NCI-H510A treated with DMSO at 0.1 percent for 48 hours (cell line): ENCODE measurements around the gene A2ML1.
A peak's percentile ranks its signal among the peaks of the same experiment; 100 is the strongest.
"Not testable (repeated sequence)": the region's sequence is repeated elsewhere in the genome, so short reads cannot be mapped to it uniquely, and the experiment has no call there.

Source experiments
- DNase-seq: peaks from one replicate; lab custom pipeline; 2025; lab: John Stamatoyannopoulos, UW

Gene A2ML1

DNA sequence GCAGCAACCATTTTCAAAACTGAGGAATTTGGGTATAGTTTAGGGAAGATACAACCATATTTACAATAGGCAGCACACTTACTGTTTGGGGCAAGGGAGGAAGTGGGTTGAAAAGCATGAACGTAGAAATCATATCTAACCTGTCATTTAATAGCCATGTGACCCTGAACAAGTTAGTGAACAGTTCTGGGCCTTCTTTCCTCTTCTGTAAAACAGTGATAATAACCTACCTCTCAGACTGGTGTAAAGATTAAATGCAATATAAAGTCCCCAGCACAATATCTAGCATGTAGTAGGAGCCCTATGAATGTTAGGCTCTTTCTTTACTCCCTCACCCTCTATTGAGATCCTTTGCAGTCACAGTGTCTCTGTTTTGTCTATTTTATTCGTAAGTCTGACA lies 33.5 kb downstream of the A2ML1 start:
- DNase-seq: no peak

DNA sequence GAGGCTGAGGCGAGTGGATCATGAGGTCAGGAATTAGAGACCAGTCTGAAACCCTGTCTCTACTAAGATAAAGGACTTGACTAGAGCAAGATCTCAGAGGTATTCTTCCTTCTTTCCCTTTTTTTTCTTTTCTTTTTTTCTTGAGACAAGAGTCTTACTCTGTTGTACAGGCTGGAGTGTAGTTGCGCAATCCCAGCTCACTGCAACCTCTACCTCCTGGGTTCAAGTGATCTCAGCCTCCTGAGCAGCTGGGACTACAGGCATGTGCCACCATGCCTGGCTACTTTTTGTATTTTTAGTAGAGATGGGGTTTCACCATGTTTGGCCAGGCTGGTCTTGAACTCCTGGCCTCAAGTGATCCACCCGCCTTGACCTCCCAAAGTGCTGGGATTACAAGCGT lies 37.0 kb downstream of the A2ML1 start:
- not testable (repeated sequence) for DNase-seq

DNA sequence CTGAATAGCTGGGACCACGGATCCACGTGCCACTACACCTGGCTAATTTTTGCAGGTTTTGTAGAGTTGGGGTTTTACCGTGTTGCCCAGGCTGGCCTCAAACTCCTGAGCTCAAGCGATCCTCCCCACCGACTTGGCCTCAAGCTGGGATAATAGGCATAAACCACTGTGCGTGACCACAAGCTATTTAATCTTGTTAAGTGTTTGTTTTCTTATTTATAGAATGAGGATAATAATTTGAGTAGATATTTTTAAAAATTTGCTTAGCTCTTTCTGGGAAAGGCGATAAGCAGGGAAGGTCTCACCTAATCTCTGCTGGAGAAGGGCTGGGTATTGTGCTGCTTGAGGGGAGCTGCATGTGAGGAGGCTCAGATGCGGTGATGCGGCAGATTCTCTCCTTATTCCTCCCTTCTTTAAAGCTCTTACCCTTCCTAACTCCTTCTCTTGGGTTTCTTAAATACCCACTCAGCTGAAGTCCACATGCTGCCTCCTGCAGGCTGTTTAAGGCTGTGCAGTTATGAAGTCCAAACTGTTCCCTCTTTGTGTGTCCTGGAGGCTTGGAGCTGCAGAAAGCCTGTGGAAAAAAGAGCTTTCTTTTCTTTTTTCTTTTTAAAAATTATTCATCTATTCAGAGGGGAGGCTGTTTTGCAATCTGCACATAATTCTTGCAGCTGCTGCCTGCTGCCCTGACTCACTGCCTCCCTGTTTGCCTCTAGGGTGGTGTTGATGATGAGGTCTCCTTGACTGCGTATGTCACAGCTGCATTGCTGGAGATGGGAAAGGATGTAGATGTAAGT lies 37.9 kb downstream of the A2ML1 start:
- DNase-seq: peak; percentile 11

DNA sequence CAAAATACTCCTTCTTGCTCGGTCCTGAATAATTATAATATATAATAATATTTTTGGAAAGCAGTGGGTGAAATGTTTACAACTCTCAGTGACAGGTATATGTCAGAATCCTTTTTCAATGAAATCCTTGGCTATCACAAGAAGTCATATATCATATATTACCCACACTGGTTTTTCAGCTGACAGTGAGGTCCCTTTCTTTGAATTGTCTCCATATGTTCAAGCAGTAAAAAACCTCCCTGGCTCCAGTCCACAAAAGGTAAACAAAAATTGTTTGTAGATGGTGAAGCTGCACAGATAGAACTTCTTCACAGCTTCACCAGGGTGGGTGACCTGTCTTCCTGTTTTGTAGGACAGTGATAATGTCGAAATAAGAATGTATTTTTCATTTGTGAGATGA lies 44.0 kb downstream of the A2ML1 start:
- no peak for DNase-seq

DNA sequence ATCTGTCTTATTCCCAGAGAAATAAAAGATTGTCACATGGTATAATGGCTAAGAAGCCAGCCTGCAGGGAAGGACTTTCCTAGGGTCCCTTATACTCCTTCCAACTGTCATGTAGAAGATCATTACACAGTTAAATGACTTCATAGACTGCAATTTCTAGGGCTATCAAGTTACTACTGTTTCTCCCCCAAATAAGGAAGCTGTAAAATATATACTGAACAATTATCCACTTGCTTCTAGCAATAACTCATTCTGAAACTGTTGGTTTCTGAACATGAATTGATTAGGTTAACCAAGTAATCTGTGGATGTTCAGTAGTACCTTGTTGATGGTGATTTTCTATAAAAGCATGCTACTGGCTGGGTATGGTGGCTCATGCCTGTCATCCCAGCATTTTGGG lies 44.6 kb downstream of the A2ML1 start:
- DNase-seq: no peak

DNA sequence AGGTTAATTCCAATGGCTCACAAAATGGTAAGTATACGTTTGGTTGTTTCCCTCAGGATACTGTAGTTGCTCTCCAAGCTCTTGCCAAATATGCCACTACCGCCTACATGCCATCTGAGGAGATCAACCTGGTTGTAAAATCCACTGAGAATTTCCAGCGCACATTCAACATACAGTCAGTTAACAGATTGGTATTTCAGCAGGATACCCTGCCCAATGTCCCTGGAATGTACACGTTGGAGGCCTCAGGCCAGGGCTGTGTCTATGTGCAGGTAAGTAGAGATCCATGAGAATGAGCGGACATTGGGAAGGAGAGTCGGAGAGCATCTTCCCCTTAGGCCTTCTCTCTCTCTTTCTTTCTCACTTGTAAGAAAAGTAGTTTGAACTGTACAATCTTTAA lies 45.4 kb downstream of the A2ML1 start:
- no peak for DNase-seq

DNA sequence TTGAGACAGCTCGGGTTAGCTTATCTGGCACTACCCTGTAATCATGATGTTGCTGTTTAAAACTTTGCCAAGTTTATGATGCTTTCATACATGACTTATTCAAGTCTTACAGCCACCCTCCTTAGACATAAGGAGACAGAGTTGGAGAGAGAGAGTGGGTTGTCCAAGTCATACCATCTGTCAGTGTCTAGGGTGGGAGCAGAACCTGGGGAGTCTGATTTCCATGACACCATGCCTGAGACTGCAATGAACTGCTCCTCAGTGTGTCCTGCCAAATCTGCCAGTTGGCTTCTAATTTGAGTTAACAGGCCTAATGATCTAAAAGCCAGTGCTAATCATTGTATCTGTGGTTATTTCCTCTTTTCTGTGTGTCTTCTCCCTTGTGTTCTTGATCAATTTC lies 48.2 kb downstream of the A2ML1 start:
- no peak for DNase-seq

DNA sequence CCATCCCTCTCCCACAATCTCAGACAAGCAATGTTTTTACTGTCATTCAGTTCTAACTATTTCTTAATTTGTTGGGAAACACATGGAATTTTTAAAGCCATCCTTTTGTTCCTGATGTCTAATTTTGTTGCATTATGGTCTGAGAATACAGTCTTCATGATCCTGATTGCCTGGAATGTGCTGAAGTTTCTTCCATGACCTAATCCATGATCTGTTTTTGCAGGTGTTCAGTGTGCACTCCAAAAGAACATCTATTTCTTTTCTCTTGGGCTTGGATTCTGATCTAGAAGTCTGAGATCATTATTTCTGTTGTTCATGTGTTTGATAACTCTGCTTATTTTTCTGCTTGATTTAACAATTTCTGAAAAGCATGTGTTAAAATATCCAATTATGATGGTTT lies 48.6 kb downstream of the A2ML1 start:
- DNase-seq: no peak

DNA sequence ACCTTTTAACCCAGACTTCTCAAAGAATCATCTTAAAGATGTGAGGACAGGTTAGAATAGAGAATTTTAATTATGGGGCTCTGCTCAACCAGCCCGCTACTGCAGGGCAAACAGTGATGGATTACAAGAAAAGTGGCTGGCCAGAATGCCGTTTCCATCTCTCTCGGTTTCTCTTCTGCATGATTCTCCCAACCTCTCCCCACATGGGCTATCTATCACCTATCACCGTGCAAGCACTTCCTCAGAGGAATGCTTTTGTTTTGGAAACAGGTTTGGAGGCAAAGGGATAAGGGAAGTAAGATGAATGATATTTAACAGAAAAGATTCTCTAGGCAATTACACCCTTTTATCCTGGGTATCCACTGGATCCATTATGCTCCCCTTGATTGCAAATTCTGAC lies 54.5 kb downstream of the A2ML1 start:
- no peak for DNase-seq

DNA sequence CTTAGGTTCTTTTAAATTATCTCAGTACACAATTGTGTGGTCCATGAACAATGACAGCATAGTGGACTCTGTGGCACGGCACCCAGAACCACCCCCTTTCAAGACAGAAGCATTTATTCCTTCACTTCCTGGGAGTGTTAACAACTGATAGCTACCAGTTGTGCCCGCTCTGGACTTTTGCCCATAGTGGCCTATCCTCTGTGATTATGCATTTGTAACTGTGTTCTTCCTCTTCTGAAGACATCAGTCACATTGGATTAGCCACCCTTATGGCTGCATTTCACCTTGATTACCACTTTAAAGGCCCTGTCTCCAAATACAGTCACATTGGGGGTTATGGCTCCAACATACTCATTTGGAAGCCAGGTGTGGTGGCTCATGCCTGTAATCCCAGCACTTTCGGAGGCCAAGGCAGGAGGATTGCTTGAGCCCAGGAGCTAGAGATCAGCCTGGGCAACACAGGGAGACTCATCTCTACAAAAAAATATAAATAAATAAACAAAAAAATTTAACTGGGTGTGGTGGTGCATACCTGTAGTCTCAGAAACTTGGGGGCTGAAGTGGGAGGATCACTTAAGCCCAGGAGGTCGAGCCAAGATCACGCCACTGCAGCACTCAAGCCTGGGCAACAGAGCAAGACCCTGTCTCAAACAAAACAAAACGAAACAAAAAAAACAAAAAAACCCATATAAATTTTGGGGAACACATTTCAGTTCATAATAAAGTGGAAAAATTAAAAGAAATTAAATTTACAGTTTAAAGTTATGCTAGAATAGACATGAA lies 64.3 kb downstream of the A2ML1 start:
- DNase-seq: no peak

DNA sequence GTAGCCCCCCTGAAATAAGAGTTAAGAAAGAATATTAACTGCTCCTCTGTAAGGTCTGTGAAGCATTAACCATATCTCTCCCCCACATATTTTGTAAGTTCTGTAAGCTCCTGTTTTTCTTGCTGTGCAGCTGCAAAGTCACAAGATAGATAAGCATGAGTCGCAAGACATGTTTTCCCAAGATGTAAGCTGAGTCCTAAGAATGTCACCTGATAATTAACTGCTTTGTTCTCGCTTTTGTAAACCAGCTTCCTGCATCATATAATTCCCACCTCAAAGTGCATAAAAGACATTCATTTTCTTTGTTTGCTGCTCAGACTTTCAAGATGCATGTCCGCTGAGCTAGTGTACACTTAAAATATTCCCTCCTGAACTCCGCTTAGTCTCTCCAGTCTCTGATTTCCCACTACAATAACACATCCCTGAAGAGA lies 64.9 kb downstream of the A2ML1 start:
- no peak for DNase-seq

DNA sequence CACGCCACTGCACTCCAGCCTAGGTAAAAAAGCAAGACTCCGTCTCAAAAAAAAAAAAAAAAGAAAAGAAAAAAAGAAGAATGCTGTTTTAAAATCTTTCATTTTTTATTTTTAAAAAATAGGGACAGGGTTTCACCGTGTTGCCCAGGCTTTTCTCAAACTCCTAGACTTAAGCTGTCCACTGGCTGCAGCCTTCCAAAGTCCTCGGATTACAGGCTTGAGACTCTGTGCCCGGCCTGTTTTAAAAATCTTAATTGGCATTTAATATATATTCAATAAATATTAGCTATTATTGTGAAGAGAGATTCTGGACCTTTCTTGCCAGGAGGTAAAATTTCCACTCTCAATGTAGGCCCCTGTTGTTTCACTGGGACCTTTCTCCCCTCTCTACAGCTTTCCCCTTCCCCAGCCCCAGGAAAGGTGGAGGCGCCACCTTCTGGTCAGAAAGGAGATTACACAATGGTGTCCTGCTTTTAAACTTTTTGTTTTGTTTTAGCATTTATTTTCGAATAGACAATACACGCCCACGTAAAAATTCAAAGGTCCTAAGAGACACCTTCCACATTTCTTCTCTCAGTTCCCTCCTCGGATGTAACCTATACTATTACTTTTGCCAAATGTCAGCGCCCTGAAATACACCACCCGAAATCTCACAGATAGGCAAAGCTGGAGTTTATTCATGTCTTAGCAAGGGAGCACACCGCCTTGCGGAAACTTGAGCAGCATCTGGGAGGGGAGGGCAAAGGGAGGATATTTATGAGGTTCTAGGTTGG lies 68.1 kb downstream of the A2ML1 start:
- peak; percentile 59 for DNase-seq

DNA sequence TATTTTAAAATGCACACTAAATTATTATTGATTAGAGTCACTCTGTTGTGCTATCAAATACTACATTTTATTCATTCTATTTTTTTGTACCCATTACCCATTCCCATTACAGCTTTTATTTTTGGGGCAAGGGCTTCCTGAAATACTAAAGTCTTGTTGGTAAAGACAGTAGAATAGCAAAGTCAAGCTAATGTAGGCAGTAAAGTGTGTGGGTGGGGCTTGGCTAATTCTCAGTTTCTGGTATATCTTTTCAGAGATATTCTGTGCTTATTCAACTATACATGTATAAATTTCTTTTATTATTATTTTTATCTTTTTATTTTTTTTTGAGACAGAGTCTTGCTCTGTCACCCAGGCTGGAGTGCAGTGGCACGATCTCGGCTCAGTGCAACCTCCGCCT lies 69.6 kb downstream of the A2ML1 start:
- no peak for DNase-seq

DNA sequence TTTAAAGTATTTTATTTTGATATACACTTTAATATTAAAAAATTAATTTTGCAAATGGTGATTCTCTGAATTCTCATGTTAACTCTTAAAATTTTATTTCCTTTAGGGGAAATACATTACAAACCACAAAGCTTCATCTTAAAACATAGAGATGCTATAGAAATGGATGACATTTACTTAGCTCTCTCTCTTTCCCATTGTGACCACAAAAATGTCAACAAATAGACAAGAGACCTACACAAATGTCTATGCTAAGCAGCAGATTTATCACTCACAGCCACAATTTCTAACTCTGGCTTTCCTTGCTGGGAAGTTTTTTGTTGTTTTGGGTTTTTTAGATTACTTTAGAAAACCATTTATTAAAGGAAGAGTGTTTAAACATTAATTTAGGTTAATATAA lies 72.0 kb downstream of the A2ML1 start:
- DNase-seq: no peak

DNA sequence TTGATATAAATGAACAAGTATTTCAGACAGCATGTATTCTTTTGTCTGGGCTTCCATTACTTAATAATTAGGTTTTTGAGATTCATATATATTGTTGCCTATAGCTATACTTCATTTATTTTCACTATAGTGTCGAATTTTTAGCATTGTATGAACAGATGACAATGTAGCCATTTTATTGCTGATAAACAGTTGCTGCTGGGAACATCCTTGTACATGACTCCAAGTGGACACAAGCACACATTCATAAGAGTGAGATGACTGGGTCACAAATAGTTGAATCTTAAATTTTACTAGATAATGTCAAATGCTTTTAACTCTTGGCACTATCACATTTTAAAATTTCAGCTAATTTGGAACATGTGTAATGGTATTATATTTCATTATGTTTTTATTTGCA lies 72.6 kb downstream of the A2ML1 start:
- no peak for DNase-seq

DNA sequence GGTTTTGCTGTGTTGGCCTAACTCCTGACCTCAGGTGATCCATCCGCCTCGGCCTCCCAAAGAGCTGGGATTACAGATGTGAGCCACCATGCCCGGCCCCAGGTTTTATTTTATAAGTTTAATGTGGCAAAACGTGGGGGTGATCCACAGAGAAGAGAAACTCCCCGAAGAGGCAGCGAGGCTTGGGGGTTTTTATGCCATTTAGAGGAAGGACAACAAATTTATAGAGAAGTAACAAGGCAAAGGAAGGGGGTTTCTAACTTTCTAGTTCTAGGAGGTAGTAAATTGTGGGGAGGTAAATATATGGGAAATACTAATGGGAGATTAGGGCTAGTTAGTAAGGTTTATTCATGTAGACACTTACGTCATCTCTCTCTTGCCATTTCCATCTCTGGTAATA lies 74.7 kb downstream of the A2ML1 start:
- DNase-seq: no peak

DNA sequence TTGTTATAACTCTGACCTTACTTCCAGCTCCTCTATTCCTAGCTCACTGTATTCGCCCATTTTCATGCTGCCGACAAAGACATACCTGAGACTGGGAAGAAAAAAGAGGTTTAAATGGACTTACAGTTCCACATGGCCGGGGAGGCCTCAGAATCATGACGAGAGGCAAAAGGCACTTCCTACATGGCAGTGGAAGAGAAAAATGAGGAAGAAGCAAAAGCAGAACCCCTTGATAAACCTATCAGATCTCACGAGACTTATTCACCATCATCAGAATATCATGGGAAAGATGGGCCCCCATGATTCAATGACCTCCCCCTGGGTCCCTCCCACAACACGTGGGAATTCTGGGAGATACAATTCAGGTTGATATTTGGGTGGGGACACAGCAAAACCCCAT lies 77.4 kb downstream of the A2ML1 start:
- DNase-seq: no peak

DNA sequence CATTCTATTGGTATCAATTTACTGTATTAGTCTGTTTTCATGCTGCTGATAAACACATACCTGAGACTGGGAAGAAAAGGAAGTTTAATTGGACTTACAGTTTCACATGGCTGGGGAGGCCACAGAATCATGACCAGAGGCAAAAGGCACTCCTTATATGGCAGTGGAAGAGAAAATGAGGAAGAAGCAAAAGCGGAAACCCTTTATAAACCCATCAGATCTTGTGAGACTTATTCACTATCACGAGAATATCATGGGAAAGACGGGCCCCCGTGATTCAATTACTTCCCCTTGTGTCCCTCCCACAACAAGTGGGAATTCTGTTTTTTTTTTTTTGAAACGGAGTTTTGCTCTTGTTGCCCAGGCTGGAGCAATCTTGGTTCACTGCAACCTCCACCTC lies 80.3 kb downstream of the A2ML1 start:
- not testable (repeated sequence) for DNase-seq

DNA sequence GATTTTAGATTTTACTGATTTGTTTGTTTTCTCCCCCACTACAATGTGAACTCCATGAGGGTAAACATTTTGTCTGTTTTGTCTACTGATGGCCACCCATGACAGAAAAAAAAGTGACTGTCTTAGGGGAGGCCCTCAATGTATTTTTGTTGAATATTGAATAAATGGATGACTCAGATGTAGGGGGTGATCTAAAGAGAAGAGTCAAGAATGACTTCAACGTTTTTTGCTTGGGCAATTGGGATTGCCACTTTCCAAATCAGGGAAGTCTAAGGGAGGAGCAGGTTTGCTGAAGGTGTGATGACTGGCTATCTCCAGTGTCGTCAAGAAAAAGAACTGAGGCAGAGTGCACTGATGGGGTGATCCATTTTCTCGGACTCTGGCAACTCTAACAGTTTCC lies 81.2 kb downstream of the A2ML1 start:
- no peak for DNase-seq

DNA sequence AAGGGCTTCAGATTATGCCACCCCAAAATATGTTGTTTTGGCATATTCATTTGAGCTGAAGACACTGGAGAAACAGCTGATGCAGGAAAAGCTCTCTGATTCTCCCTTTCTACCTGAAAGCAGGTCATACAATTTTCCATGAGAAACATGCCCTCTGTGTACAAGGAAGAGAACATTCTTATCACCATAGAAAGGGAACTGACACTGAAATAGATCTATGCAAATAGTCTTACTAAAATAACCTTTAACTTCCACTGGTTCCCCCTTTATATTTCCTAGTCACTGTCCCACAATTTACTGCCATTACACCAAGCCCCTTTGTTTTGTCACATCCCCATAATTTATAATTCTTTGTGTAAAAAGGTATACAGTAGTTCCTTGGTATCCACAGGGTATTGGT lies 82.2 kb downstream of the A2ML1 start:
- no peak for DNase-seq

DNA sequence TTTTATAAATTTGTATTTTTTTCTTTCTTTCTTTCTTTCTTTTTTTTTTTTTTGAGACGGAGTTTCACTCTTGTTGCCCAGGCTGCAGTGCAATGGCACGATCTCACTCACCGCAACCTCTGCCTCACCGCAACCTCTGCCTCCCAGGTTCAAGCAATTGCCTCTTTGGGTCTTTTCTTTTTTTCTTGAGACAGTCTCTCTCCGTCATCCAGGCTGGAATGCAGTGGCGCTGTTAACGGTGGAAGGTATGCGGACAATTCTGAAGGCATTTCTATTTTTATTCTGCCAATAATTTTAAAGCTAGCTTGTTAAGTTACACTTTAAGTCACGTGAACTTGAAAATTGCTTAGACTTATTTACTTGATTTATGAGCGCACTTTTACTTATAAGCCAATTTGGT lies 83.1 kb downstream of the A2ML1 start:
- DNase-seq: no peak

DNA sequence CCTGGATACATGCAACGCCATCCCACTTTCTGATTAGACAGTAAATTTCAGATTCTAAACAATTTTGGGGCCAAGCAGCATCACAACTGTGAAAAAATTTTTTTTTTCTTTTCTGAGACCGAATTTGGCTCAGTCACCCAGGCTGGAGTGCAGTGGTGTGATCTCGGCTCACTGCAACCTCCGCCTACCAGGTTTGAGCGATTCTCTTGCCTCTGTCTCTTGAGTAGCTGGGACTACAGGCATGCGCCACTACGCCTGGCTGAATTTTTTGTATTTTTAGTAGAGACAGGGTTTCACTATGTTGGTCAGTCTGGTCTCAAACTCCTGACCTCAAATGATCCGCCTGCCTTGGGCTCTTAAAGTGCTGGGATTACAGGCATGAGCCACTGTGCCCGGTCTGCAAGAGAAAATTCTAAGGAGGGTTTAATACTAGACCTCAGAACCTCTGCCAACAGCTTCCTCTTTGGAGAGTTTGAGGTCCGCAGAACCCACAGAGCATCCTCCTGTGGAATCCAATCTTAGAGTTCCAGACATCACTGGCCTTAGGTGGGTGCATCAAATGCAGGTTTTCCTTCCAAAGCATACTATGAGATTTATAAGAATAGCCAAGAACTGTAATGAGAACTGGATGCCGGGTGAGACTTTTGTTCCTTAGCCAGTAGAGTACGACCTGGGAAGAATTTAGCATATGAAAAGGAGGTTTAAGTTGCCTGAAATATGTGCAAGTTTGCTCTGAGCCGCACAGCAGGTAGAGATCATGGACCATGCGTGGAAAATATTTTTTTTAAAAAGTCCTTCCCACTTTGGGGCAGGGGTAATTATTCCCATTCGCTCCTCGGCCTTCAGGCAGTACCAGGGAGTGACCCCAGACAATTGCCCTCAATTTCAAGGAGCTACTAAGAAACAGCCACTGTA lies 84.1 kb downstream of the A2ML1 start:
- no peak for DNase-seq
